ENCODE measurements around the gene OPA3.

Gene OPA3

DNA sequence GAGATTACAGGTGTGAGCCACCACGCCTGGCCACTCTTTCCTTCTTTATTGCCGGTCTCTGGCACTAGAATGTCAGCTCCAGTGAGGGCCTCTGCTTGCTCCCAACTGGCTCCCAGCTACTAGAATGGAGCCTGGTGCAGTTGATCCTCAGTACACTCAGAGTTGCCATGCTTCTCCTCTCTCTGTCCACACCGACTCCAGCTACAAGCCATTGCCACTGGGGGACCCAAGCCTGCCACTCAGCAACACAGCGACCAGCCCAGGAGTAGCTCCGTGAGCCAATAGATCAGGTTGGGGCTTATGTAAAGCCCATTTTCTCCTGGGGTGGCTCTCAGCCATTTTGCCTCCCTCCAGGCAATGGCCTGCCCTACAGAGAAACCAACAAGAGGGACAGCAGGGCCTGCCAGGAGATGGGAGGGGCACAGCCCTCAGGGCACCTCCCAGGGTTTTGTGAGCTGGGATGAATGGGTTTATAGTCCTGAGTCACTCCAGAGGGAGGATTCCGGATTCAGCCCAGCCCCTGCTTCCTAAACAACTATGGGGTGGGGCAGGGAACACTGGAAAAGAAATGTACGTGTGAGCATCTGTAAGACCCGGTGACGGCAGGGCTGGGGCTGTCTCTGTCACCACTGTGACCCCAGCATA is 36.5 kb downstream of the OPA3 start:
- no peak overlapping the region for H3K9ac ChIP-seq (ENCODE audit: low read length in 5 of 5)
- H3K4me3 ChIP-seq (ENCODE audit: low read depth in 1 of 5, low read length in 5 of 5) = no peak overlapping the region
- H3K27ac ChIP-seq (ENCODE audit: low read depth, low read length) = no peak overlapping the region
- H3K4me1 ChIP-seq (ENCODE audit: control insufficient read depth in 5 of 5, insufficient read depth in 5 of 5, low read length in 5 of 5) = peaks cover 0 to 3% (median 0%) of the 10 kb centered on the region in 5 donors
- H3K36me3 ChIP-seq (ENCODE audit: control insufficient read depth in 5 of 5, insufficient read depth in 5 of 5, low read length in 5 of 5) = peaks cover 0 to 4% (median 3%) of the 10 kb centered on the region in 5 donors
- no peaks in the 10 kb centered on the region for H3K9me3 ChIP-seq (ENCODE audit: control insufficient read depth in 5 of 5, low read length in 5 of 5)
- H3K27me3 ChIP-seq (ENCODE audit: control insufficient read depth in 5 of 5, insufficient read depth in 4 of 5, low read length in 5 of 5) = no peaks in the 10 kb centered on the region

DNA sequence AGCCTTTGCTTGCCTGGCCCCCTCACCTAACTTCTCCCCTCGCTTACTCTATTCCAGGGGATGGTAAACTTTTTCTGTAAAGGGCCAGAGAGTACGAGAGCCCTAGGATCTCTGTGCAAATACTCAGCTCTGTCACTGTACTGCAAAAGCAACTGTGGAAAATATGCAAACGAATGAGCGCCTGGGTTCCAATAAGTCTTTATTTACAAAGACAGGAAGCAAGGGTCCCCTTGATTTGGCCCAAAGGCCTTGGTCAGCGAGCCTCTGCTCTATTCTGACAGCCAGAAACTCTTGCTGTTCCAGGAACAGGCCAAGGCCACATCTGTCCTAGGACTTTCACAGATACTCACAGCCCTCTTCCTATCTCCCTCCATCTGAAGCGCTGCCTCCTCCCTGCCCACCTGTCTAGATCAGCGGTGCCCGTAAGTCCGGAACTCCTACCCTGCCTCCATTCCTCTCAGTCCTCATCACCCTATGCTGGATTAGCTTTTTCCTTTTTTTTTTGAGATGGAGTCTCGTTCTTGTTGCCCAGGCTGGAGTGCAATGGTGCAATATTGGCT is 37.3 kb downstream of the OPA3 start:
- Histone ChIP-seq H3K27ac (ENCODE audit: low read depth, low read length) (no peak overlapping the region), H3K4me1 (ENCODE audit: control insufficient read depth in 5 of 5, insufficient read depth in 5 of 5, low read length in 5 of 5) (peaks cover 0 to 3% (median 0%) of the 10 kb centered on the region in 5 donors), H3K9me3 (ENCODE audit: control insufficient read depth in 5 of 5, low read length in 5 of 5) (no peaks in the 10 kb centered on the region), H3K4me3 (ENCODE audit: low read depth in 1 of 5, low read length in 5 of 5) (no peak overlapping the region), H3K36me3 (ENCODE audit: control insufficient read depth in 5 of 5, insufficient read depth in 5 of 5, low read length in 5 of 5) (no peaks in the 10 kb centered on the region), H3K27me3 (ENCODE audit: control insufficient read depth in 5 of 5, insufficient read depth in 4 of 5, low read length in 5 of 5) (no peaks in the 10 kb centered on the region), H3K9ac (ENCODE audit: low read length in 5 of 5) (no peak overlapping the region)

DNA sequence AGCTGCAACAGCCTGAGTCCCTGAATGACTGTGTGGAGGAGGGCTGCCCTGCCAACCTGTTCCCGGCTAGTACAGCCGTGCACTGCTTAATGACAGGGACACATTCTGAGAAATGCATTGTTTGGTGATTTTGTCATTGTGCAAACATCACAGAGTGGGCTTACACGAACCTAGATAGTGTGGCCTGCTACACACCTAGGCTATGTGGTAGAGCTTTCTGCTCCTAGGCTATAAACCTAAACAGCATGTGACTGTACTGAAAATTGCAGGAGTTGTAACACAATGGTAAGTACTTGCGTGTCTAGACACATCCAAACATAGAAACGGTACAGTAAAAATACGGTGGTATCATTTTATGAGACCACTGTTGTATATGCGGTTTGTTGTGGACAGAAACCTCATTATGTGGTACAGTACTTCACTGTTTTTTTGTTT is 42.4 kb downstream of the OPA3 start:
- no peaks in the 10 kb centered on the region for H3K27me3 ChIP-seq (ENCODE audit: control insufficient read depth in 5 of 5, insufficient read depth in 4 of 5, low read length in 5 of 5)
- no peak overlapping the region for H3K4me3 ChIP-seq (ENCODE audit: low read depth in 1 of 5, low read length in 5 of 5)
- no peak overlapping the region for H3K27ac ChIP-seq (ENCODE audit: low read depth, low read length)
- no peaks in the 10 kb centered on the region for H3K36me3 ChIP-seq (ENCODE audit: control insufficient read depth in 5 of 5, insufficient read depth in 5 of 5, low read length in 5 of 5)
- peaks cover 0 to 6% (median 0%) of the 10 kb centered on the region in 5 donors for H3K9me3 ChIP-seq (ENCODE audit: control insufficient read depth in 5 of 5, low read length in 5 of 5)
- peaks cover 0 to 3% (median 0%) of the 10 kb centered on the region in 5 donors for H3K4me1 ChIP-seq (ENCODE audit: control insufficient read depth in 5 of 5, insufficient read depth in 5 of 5, low read length in 5 of 5)
- H3K9ac ChIP-seq (ENCODE audit: low read length in 5 of 5) = no peak overlapping the region

DNA sequence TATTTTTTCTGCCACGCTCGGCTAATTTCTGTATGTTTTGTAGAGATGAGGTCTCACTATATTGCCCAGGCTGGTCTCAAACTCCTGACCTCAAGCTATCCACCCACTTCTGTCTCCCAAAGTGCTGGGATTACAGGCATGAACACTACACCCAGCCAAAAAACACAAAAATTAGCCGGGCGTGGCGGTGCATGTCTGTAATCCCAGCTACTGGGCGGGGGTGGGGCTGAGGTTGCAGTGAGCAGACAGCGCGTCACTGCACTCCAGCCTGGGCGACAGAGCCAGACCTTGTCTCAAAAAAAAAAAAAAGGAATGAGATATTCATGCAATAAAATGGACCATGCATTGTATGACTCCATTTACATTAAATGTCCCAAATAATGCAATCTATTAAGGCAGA is 45.1 kb downstream of the OPA3 start:
- H3K4me3 ChIP-seq (ENCODE audit: low read depth in 1 of 5, low read length in 5 of 5) = no peak overlapping the region
- peaks cover 0 to 6% (median 0%) of the 10 kb centered on the region in 5 donors for H3K9me3 ChIP-seq (ENCODE audit: control insufficient read depth in 5 of 5, low read length in 5 of 5)
- peaks cover 0 to 3% (median 0%) of the 10 kb centered on the region in 5 donors for H3K4me1 ChIP-seq (ENCODE audit: control insufficient read depth in 5 of 5, insufficient read depth in 5 of 5, low read length in 5 of 5)
- H3K27me3 ChIP-seq (ENCODE audit: control insufficient read depth in 5 of 5, insufficient read depth in 4 of 5, low read length in 5 of 5) = no peaks in the 10 kb centered on the region
- no peak overlapping the region for H3K27ac ChIP-seq (ENCODE audit: low read depth, low read length)
- H3K36me3 ChIP-seq (ENCODE audit: control insufficient read depth in 5 of 5, insufficient read depth in 5 of 5, low read length in 5 of 5) = no peaks in the 10 kb centered on the region
- no peak overlapping the region for H3K9ac ChIP-seq (ENCODE audit: low read length in 5 of 5)

DNA sequence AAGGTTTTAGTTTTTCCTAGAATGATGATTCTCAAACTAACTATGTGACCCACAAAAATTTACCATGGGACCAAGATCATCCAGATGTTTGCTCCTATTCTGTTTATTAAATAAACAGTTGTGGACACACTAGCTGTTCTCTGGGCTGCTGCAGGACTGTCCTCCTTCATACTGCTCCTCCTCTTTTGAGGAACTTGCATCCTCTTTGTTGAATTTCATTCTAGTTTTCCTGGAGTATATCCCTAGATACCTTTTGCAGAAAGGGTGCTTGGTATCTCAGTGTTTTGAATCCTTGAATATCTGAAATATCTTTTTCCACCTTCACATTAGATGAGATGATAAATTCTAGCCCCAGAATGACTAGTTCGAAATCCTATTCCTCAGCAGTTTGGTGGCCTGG is 53.3 kb downstream of the OPA3 start:
- H3K36me3 ChIP-seq (ENCODE audit: control insufficient read depth in 5 of 5, insufficient read depth in 5 of 5, low read length in 5 of 5) = peaks cover 0 to 8% (median 4%) of the 10 kb centered on the region in 5 donors
- no peak overlapping the region for H3K9ac ChIP-seq (ENCODE audit: low read length in 5 of 5)
- peaks cover 0 to 21% (median 13%) of the 10 kb centered on the region in 5 donors for H3K4me1 ChIP-seq (ENCODE audit: control insufficient read depth in 5 of 5, insufficient read depth in 5 of 5, low read length in 5 of 5)
- H3K9me3 ChIP-seq (ENCODE audit: control insufficient read depth in 5 of 5, low read length in 5 of 5) = peaks cover 0 to 7% (median 5%) of the 10 kb centered on the region in 5 donors
- no peak overlapping the region for H3K27ac ChIP-seq (ENCODE audit: low read depth, low read length)
- no peak overlapping the region for H3K4me3 ChIP-seq (ENCODE audit: low read depth in 1 of 5, low read length in 5 of 5)
- peaks cover 0 to 15% (median 9%) of the 10 kb centered on the region in 5 donors for H3K27me3 ChIP-seq (ENCODE audit: control insufficient read depth in 5 of 5, insufficient read depth in 4 of 5, low read length in 5 of 5)

DNA sequence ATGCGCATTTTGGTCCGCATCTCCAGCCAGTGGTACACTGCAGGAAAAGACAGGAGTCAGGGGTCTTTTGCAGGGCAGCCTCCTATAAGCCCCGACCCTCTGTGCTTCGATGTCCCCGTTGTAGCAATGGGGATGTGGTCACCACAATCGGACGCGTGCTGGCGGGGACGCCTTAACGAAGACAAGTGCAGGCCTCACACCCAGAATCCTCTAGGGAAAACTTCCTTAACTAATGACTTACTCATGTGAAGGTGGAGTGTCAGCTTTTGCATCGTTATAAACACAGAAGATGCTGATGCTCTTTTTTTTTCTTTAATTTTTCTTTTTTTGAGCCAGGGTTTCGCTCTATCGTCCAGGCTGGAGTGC is 55.2 kb downstream of the OPA3 start:
- Histone ChIP-seq H3K4me1 (ENCODE audit: control insufficient read depth in 5 of 5, insufficient read depth in 5 of 5, low read length in 5 of 5) (peaks cover 0 to 29% (median 23%) of the 10 kb centered on the region in 5 donors), H3K4me3 (ENCODE audit: low read depth in 1 of 5, low read length in 5 of 5) (no peak overlapping the region), H3K9ac (ENCODE audit: low read length in 5 of 5) (no peak overlapping the region)

DNA sequence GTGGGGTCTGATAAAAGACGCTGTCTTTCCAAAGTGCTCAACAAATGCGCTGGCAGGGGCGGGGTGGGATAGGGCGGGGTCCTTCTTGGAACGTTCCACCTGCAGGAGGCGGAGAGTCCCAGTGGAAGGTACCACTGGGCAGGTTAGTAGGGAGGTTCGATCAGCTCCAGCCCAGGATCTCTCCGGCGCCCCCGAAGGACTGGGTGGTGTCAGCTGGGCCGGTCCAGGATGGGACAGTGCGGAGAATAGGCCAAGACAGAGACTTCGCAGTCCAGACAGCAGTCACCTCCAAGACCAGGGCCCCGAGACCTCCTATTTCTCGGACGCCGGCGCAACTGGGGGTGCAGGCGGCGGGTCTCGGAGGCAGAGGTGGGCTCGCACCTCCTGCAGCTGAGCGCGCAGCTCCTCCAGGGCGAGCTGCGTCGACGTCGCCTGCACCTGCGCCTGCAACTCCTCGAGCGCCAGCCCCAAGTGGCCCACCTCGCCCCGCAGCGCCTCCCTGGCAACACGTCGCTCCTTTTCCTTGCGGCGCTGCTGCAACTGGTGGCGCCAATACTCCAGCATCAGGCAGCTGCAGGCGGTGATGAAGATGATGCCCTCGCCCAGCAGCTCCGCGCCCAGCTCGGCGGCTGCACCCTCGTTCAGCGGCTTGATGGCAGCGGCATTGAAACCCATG is 55.7 kb downstream of the OPA3 start:
- Histone ChIP-seq H3K4me3 (ENCODE audit: low read depth in 1 of 5, low read length in 5 of 5) (no peak overlapping the region), H3K36me3 (ENCODE audit: control insufficient read depth in 5 of 5, insufficient read depth in 5 of 5, low read length in 5 of 5) (peaks cover 0 to 29% (median 22%) of the 10 kb centered on the region in 5 donors), H3K9me3 (ENCODE audit: control insufficient read depth in 5 of 5, low read length in 5 of 5) (peaks cover 0 to 7% (median 5%) of the 10 kb centered on the region in 5 donors), H3K27ac (ENCODE audit: low read depth, low read length) (no peak overlapping the region), H3K27me3 (ENCODE audit: control insufficient read depth in 5 of 5, insufficient read depth in 4 of 5, low read length in 5 of 5) (peaks cover 0 to 15% (median 9%) of the 10 kb centered on the region in 5 donors), H3K9ac (ENCODE audit: low read length in 5 of 5) (no peak overlapping the region), H3K4me1 (ENCODE audit: control insufficient read depth in 5 of 5, insufficient read depth in 5 of 5, low read length in 5 of 5) (peaks cover 0 to 29% (median 23%) of the 10 kb centered on the region in 5 donors)

More for the DNA sequence above, 55.2 kb downstream of the OPA3 start:
- Histone ChIP-seq H3K9me3 (ENCODE audit: control insufficient read depth in 5 of 5, low read length in 5 of 5) (peaks cover 0 to 7% (median 5%) of the 10 kb centered on the region in 5 donors), H3K36me3 (ENCODE audit: control insufficient read depth in 5 of 5, insufficient read depth in 5 of 5, low read length in 5 of 5) (peaks cover 0 to 24% (median 20%) of the 10 kb centered on the region in 5 donors), H3K27ac (ENCODE audit: low read depth, low read length) (no peak overlapping the region), H3K27me3 (ENCODE audit: control insufficient read depth in 5 of 5, insufficient read depth in 4 of 5, low read length in 5 of 5) (peaks cover 0 to 15% (median 9%) of the 10 kb centered on the region in 5 donors)

DNA sequence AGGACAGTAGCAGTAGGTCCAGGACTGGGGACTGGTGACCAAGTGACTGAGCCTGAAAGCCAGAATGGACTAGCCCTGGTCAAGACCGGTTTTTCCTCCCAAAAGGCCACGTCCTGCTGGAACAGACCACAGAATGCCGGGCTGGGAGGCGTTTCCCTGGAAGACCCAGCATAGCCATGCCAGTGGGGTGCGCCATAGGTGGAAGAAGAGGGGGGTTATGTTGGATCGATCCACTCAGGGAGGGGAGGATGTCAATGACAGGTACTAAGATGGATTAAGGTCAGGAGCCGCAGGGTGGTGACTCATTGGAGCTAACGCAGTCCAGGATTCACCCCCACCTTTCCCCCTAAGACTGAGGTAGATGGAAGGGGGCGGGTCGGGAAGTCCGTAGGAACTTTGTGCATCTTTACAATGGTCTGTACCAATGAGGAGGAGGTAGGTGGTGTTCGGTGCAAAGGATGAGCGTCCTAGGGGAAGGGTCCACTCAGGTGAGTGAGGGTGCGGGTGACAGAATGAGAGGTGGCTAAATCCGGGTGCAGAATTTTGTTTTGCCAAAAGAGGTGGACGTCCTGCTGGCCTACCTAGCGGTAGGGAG is 56.4 kb downstream of the OPA3 start:
- H3K9me3 ChIP-seq (ENCODE audit: control insufficient read depth in 5 of 5, low read length in 5 of 5) = peaks cover 0 to 7% (median 5%) of the 10 kb centered on the region in 5 donors
- no peak overlapping the region for H3K4me3 ChIP-seq (ENCODE audit: low read depth in 1 of 5, low read length in 5 of 5)
- peaks cover 0 to 15% (median 9%) of the 10 kb centered on the region in 5 donors for H3K27me3 ChIP-seq (ENCODE audit: control insufficient read depth in 5 of 5, insufficient read depth in 4 of 5, low read length in 5 of 5)
- no peak overlapping the region for H3K9ac ChIP-seq (ENCODE audit: low read length in 5 of 5)
- no peak overlapping the region for H3K27ac ChIP-seq (ENCODE audit: low read depth, low read length)
- H3K36me3 ChIP-seq (ENCODE audit: control insufficient read depth in 5 of 5, insufficient read depth in 5 of 5, low read length in 5 of 5) = peaks cover 0 to 33% (median 22%) of the 10 kb centered on the region in 5 donors
- peaks cover 0 to 29% (median 23%) of the 10 kb centered on the region in 5 donors for H3K4me1 ChIP-seq (ENCODE audit: control insufficient read depth in 5 of 5, insufficient read depth in 5 of 5, low read length in 5 of 5)

DNA sequence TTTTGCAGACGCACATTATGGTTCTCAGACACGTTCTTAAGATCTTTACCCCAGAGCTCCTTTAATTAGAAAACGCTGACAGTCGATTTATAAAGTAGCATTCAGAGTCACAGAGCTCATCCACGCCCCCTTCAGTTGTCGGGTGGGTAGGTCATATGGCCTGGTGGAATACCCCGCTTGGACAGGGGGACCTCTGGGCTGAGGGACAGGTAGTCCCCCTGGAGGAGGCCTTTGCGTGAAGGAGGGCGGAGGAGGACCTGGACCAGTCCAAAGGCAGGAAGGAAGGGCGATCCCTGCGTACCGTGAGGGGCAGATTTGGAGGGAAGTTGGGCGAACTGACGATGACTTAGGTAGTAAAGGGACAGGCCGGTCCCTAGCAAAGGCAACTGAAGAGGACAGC is 56.9 kb downstream of the OPA3 start:
- Histone ChIP-seq H3K4me1 (ENCODE audit: control insufficient read depth in 5 of 5, insufficient read depth in 5 of 5, low read length in 5 of 5) (peaks cover 0 to 29% (median 23%) of the 10 kb centered on the region in 5 donors), H3K9me3 (ENCODE audit: control insufficient read depth in 5 of 5, low read length in 5 of 5) (peaks cover 0 to 7% (median 5%) of the 10 kb centered on the region in 5 donors), H3K27me3 (ENCODE audit: control insufficient read depth in 5 of 5, insufficient read depth in 4 of 5, low read length in 5 of 5) (peaks cover 0 to 15% (median 9%) of the 10 kb centered on the region in 5 donors), H3K27ac (ENCODE audit: low read depth, low read length) (no peak overlapping the region), H3K9ac (ENCODE audit: low read length in 5 of 5) (no peak overlapping the region), H3K36me3 (ENCODE audit: control insufficient read depth in 5 of 5, insufficient read depth in 5 of 5, low read length in 5 of 5) (peaks cover 0 to 35% (median 25%) of the 10 kb centered on the region in 5 donors), H3K4me3 (ENCODE audit: low read depth in 1 of 5, low read length in 5 of 5) (no peak overlapping the region)
